BLaER1 treated with 17β-estradiol and CSF1 and Interleukin-3, amounts not matched to agents 10 nM and 100 nM (cell line): ENCODE measurements around the gene TNFRSF18.

Experiments
- H3K27ac ChIP-seq, 11 experiments: shearing (Covaris generic); formaldehyde crosslinking; 2 replicates each; pipeline ENCODE4 v1.8.1; 2022
- H3K27me3 ChIP-seq, 11 experiments: shearing (Covaris generic); formaldehyde crosslinking; 2 replicates each; pipeline ENCODE4 v1.8.1; 2022
- H3K36me3 ChIP-seq, 11 experiments: shearing (Covaris generic); formaldehyde crosslinking; 2 replicates each; pipeline ENCODE4 v1.8.1; 2022
- H3K4me1 ChIP-seq, 10 experiments: shearing (Covaris generic); formaldehyde crosslinking; 2 replicates each; pipeline ENCODE4 v1.8.1; 2022
- H3K4me2 ChIP-seq, 11 experiments: shearing (Covaris generic); formaldehyde crosslinking; 2 replicates each; pipeline ENCODE4 v1.8.1; 2022
- H3K4me3 ChIP-seq, 10 experiments: shearing (Covaris generic); formaldehyde crosslinking; 2 replicates each; pipeline ENCODE4 v1.8.1; 2022
- H3K9ac ChIP-seq, 11 experiments: shearing (Covaris generic); formaldehyde crosslinking; 2 replicates each; pipeline ENCODE4 v1.8.1; 2022
- H3K9me3 ChIP-seq, 11 experiments: shearing (Covaris generic); formaldehyde crosslinking; replicated peaks in 1 of 11; 2 replicates each; pipeline ENCODE4 v1.8.1; 2022
- H4K20me1 ChIP-seq, 11 experiments: shearing (Covaris generic); formaldehyde crosslinking; 2 replicates each; pipeline ENCODE4 v1.8.1; 2022
- Cebpa-rat ChIP-seq, 11 experiments: shearing (Covaris generic); IDR thresholded peaks; 2 replicates each; pipeline ENCODE4 v1.8.1; 2022

TNFRSF18 gene

GRCh38 chr1:1242461-1243265 lies 36.3 kb upstream of the TNFRSF18 start:
- H3K4me3 ChIP-seq = no peak overlapping the region
- peak overlapping the region in 8 of 11 experiments; percentile 71 to 92 (median 88); a peak in 14 of 22 replicates for H3K4me2 ChIP-seq
- no peak overlapping the region for H3K27ac ChIP-seq
- peaks cover 14 to 85% (median 59%) of the 10 kb centered on the region in 10 experiments for H3K4me1 ChIP-seq
- H3K36me3 ChIP-seq = no peaks in the 10 kb centered on the region
- H3K9me3 ChIP-seq = no peaks in the 10 kb centered on the region
- TF ChIP-seq Cebpa-rat (IDR thresholded peaks at IDR 0.05) = no peak
- H3K27me3 ChIP-seq = peaks cover 25 to 63% (median 36%) of the 10 kb centered on the region in 11 experiments
- H3K9ac ChIP-seq = no peak overlapping the region; a peak in 1 of 22 replicates
- H4K20me1 ChIP-seq = peaks cover 21 to 86% (median 69%) of the 10 kb centered on the region in 11 experiments; a peak in 21 of 22 replicates

GRCh38 chr1:1241588-1242219 lies 35.3 kb upstream of the TNFRSF18 start:
- Histone ChIP-seq H3K27me3 (peaks cover 16 to 63% (median 26%) of the 10 kb centered on the region in 11 experiments), H3K4me2 (peak overlapping the region; percentile 31 to 92 (median 82); a peak in 20 of 22 replicates)

GRCh38 chr1:1240822-1241587 lies 34.6 kb upstream of the TNFRSF18 start:
- peaks cover 9 to 60% (median 19%) of the 10 kb centered on the region in 11 experiments for H3K27me3 ChIP-seq

More at GRCh38 chr1:1241588-1242219, 35.3 kb upstream of the TNFRSF18 start:
- H3K36me3 ChIP-seq = no peaks in the 10 kb centered on the region
- H3K4me1 ChIP-seq = peaks cover 24 to 86% (median 69%) of the 10 kb centered on the region in 10 experiments
- H3K4me3 ChIP-seq = no peak overlapping the region; a peak in 1 of 20 replicates
- peak overlapping the region in 8 of 11 experiments; percentile 12 to 58 (median 52); a peak in 12 of 22 replicates for H3K9ac ChIP-seq
- H3K27ac ChIP-seq = 0 out of 22 replicates have a peak overlapping the region, but pooled peaks of 1 of the 11 experiments have one; percentile 32
- TF ChIP-seq Cebpa-rat (IDR thresholded peaks at IDR 0.05) = no peak
- peaks cover 11 to 86% (median 69%) of the 10 kb centered on the region in 11 experiments; a peak in 20 of 22 replicates for H4K20me1 ChIP-seq
- no peaks in the 10 kb centered on the region for H3K9me3 ChIP-seq

GRCh38 chr1:1240348-1240732 lies 33.9 kb upstream of the TNFRSF18 start:
- no peak overlapping the region for H3K27ac ChIP-seq
- H3K27me3 ChIP-seq = peaks cover 2 to 54% (median 13%) of the 10 kb centered on the region in 11 experiments
- peak overlapping the region in 7 of 11 experiments; percentile 15 to 100 (median 33); a peak in 8 of 22 replicates for H3K4me2 ChIP-seq
- H3K36me3 ChIP-seq = peaks cover 0 to 9% (median 3%) of the 10 kb centered on the region in 11 experiments; a peak in 8 of 22 replicates
- H3K9me3 ChIP-seq = no peaks in the 10 kb centered on the region
- H3K4me1 ChIP-seq = peaks cover 30 to 86% (median 79%) of the 10 kb centered on the region in 10 experiments
- peak overlapping the region in 1 of 11 experiments; percentile 3; a peak in 1 of 22 replicates for H3K9ac ChIP-seq
- no peak for TF ChIP-seq Cebpa-rat (IDR thresholded peaks at IDR 0.05)
- peaks cover 8 to 86% (median 69%) of the 10 kb centered on the region in 11 experiments; a peak in 21 of 22 replicates for H4K20me1 ChIP-seq
- H3K4me3 ChIP-seq = no peak overlapping the region

More at GRCh38 chr1:1240822-1241587, 34.6 kb upstream of the TNFRSF18 start:
- TF ChIP-seq Cebpa-rat (IDR thresholded peaks at IDR 0.05) = no peak
- H3K9ac ChIP-seq = peak overlapping the region in 9 of 11 experiments; percentile 12 to 58 (median 51); a peak in 15 of 22 replicates
- H3K36me3 ChIP-seq = 0 out of 22 replicates have a peak, but pooled peaks cover 0 to 2% (median 0%) of the 10 kb centered on the region in 11 experiments
- peaks cover 30 to 86% (median 72%) of the 10 kb centered on the region in 10 experiments for H3K4me1 ChIP-seq
- peak overlapping the region in 4 of 11 experiments; percentile 32 to 47 (median 40); a peak in 7 of 22 replicates for H3K27ac ChIP-seq
- H4K20me1 ChIP-seq = peaks cover 6 to 86% (median 69%) of the 10 kb centered on the region in 11 experiments; a peak in 21 of 22 replicates
- peak overlapping the region; percentile 31 to 92 (median 82) for H3K4me2 ChIP-seq
- peak overlapping the region in 1 of 10 experiments; percentile 19; a peak in 1 of 20 replicates for H3K4me3 ChIP-seq
- H3K9me3 ChIP-seq = no peaks in the 10 kb centered on the region

GRCh38 chr1:1239614-1240347 lies 33.4 kb upstream of the TNFRSF18 start:
- Histone ChIP-seq H3K9ac (peak overlapping the region in 2 of 11 experiments; percentile 3 to 23; a peak in 2 of 22 replicates), H3K27ac (no peak overlapping the region)

GRCh38 chr1:1239227-1239613 lies 32.8 kb upstream of the TNFRSF18 start:
- peaks cover 11 to 93% (median 76%) of the 10 kb centered on the region in 11 experiments; a peak in 21 of 22 replicates for H4K20me1 ChIP-seq
- H3K4me2 ChIP-seq = peak overlapping the region in 4 of 11 experiments; percentile 12 to 100 (median 38); a peak in 5 of 22 replicates
- peaks cover 0 to 20% (median 14%) of the 10 kb centered on the region in 11 experiments; a peak in 17 of 22 replicates for H3K36me3 ChIP-seq
- H3K9me3 ChIP-seq = no peaks in the 10 kb centered on the region
- peak overlapping the region in 1 of 11 experiments; percentile 23; a peak in 1 of 22 replicates for H3K9ac ChIP-seq
- H3K27me3 ChIP-seq = peaks cover 0 to 49% (median 9%) of the 10 kb centered on the region in 11 experiments; a peak in 17 of 22 replicates
- no peak for TF ChIP-seq Cebpa-rat (IDR thresholded peaks at IDR 0.05)
- H3K4me1 ChIP-seq = peaks cover 35 to 96% (median 89%) of the 10 kb centered on the region in 10 experiments
- H3K4me3 ChIP-seq = no peak overlapping the region
- no peak overlapping the region for H3K27ac ChIP-seq

More at GRCh38 chr1:1239614-1240347, 33.4 kb upstream of the TNFRSF18 start:
- no peak overlapping the region for H3K4me3 ChIP-seq
- peak overlapping the region in 6 of 11 experiments; percentile 15 to 100 (median 32); a peak in 7 of 22 replicates for H3K4me2 ChIP-seq
- peaks cover 32 to 92% (median 85%) of the 10 kb centered on the region in 10 experiments for H3K4me1 ChIP-seq
- H3K9me3 ChIP-seq = no peaks in the 10 kb centered on the region
- H4K20me1 ChIP-seq = peaks cover 11 to 90% (median 73%) of the 10 kb centered on the region in 11 experiments; a peak in 21 of 22 replicates
- no peak for TF ChIP-seq Cebpa-rat (IDR thresholded peaks at IDR 0.05)
- H3K36me3 ChIP-seq = peaks cover 0 to 14% (median 9%) of the 10 kb centered on the region in 11 experiments; a peak in 13 of 22 replicates
- H3K27me3 ChIP-seq = peaks cover 0 to 52% (median 11%) of the 10 kb centered on the region in 11 experiments; a peak in 17 of 22 replicates

- H3K4me1 ChIP-seq = peaks cover 39 to 96% (median 89%) of the 10 kb centered on the region in 10 experiments
- H3K4me3 ChIP-seq = no peak overlapping the region
- H3K36me3 ChIP-seq = peaks cover 0 to 25% (median 18%) of the 10 kb centered on the region in 11 experiments; a peak in 18 of 22 replicates
- H4K20me1 ChIP-seq = peaks cover 11 to 93% (median 76%) of the 10 kb centered on the region in 11 experiments; a peak in 21 of 22 replicates
- H3K9me3 ChIP-seq = no peaks in the 10 kb centered on the region
- H3K27ac ChIP-seq = no peak overlapping the region
- H3K4me2 ChIP-seq = peak overlapping the region in 9 of 11 experiments; percentile 85 to 100 (median 100); a peak in 16 of 22 replicates
- TF ChIP-seq Cebpa-rat (IDR thresholded peaks at IDR 0.05) = no peak
- peak overlapping the region in 3 of 11 experiments; percentile 45 to 69 (median 64); a peak in 1 of 22 replicates for H3K9ac ChIP-seq
- peaks cover 0 to 44% (median 4%) of the 10 kb centered on the region in 11 experiments; a peak in 13 of 22 replicates for H3K27me3 ChIP-seq
Observed at GRCh38 chr1:1238702-1239178, 32.3 kb upstream of the TNFRSF18 start.
